Keratinocyte (primary cell): ENCODE data around the gene MLIP. TPM values are rescaled to one million over a fixed set of nuclear protein-coding genes. Genes with fewer than 3 reads are reported as not detected.

Experiments
- DNase-seq: peaks from one replicate; pipeline ENCODE4 v3.0.0-alpha.2; 2011; ENCODE audit warnings: low read depth, missing footprints, low spot score
- FAIRE-seq: peaks from 2 replicates; lab custom pipeline; 2011; peaks lifted over from hg19 to GRCh38; lab: Jason Lieb, UNC
- H2AFZ ChIP-seq: 2 replicates; pipeline ENCODE4 v1.6.0; 2012; ENCODE audit warnings: low read length, control low read depth, inconsistent platforms; ENCODE audit not compliant: control insufficient read depth
- H3K27ac ChIP-seq: 2 replicates; pipeline ENCODE4 v1.5.1; 2011; ENCODE audit warnings: low read length; ENCODE audit not compliant: control insufficient read depth, insufficient read depth
- H3K27me3 ChIP-seq: 3 replicates; pipeline ENCODE4 v1.6.0; 2011; ENCODE audit warnings: low read length; ENCODE audit not compliant: control insufficient read depth, insufficient read depth; ENCODE audit errors: extremely low read depth
- H3K36me3 ChIP-seq, 2 experiments: 2 replicates in 1 of 2; 3 replicates in 1 of 2; pipeline ENCODE4 v1.5.1; 2011; ENCODE audit warnings: low read length in 2 of 2, mild to moderate bottlenecking in 1 of 2; ENCODE audit not compliant: control insufficient read depth in 2 of 2, insufficient read depth in 2 of 2; ENCODE audit errors: extremely low read depth in 1 of 2
- H3K4me1 ChIP-seq: 3 replicates; pipeline ENCODE4 v1.5.1; 2011; ENCODE audit warnings: low read length; ENCODE audit not compliant: control insufficient read depth, insufficient read depth; ENCODE audit errors: extremely low read depth
- H3K4me2 ChIP-seq: 3 replicates; pipeline ENCODE4 v1.6.0; 2011; ENCODE audit warnings: low read depth, low read length; ENCODE audit not compliant: control insufficient read depth, insufficient read depth; ENCODE audit errors: extremely low read depth
- H3K4me3 ChIP-seq, 3 experiments: fragments of 200-600 bp in 1 of 3; sonication (generic) in 1 of 3; 2 replicates in 2 of 3; 3 replicates in 1 of 3; pipeline ENCODE4 v1.5.1; 2011 to 2016; ENCODE audit warnings: low read length in 3 of 3, mild to moderate bottlenecking in 3 of 3, control low read depth in 2 of 3, inconsistent platforms in 1 of 3, low read depth in 1 of 3, mixed read lengths in 1 of 3, mixed run types in 1 of 3, moderate library complexity in 1 of 3; ENCODE audit not compliant: control insufficient read depth in 2 of 3, insufficient read depth in 2 of 3; ENCODE audit errors: extremely low read depth in 1 of 3
- H3K79me2 ChIP-seq: 2 replicates; pipeline ENCODE4 v1.6.0; 2012; ENCODE audit warnings: low read length; ENCODE audit not compliant: control insufficient read depth, insufficient read depth
- H3K9ac ChIP-seq: 3 replicates; pipeline ENCODE4 v1.6.0; 2011; ENCODE audit warnings: low read length; ENCODE audit not compliant: control insufficient read depth, insufficient read depth; ENCODE audit errors: extremely low read depth
- H3K9me1 ChIP-seq: 3 replicates; pipeline ENCODE4 v1.6.0; 2011; ENCODE audit warnings: low read length; ENCODE audit not compliant: control insufficient read depth, insufficient read depth; ENCODE audit errors: extremely low read depth
- H3K9me3 ChIP-seq: 2 replicates; pipeline ENCODE4 v1.5.1; 2012; ENCODE audit warnings: low read depth, low read length; ENCODE audit not compliant: control insufficient read depth
- H4K20me1 ChIP-seq: 3 replicates; pipeline ENCODE4 v1.6.0; 2011; ENCODE audit warnings: low read length; ENCODE audit not compliant: control insufficient read depth, insufficient read depth; ENCODE audit errors: extremely low read depth
- CTCF ChIP-seq, 3 experiments: IDR thresholded peaks in 1 of 3; conservative IDR thresholded peaks in 1 of 3; optimal IDR thresholded peaks in 1 of 3; 2 replicates in 2 of 3; 3 replicates in 1 of 3; pipeline versions ENCODE3 to v1.5.1; 2011; ENCODE audit warnings: low read length in 3 of 3, mild to moderate bottlenecking in 3 of 3, moderate library complexity in 2 of 3, control low read depth in 1 of 3, inconsistent platforms in 1 of 3; ENCODE audit not compliant: insufficient read depth in 2 of 3; ENCODE audit errors: extremely low read depth in 1 of 3
- EZH2 ChIP-seq: IDR thresholded peaks from one replicate; pipeline ENCODE4 v1.6.1; 2012; ENCODE audit warnings: inconsistent platforms, mild to moderate bottlenecking, low read length, moderate library complexity
- dilution Hi-C: fragments of 300-500 bp; cut with MboI; formaldehyde crosslinking; loops from one replicate; pipeline ENCODE4 v1.7.0; 2020; ENCODE audit warnings: low sequenced_read_pairs; ENCODE audit not compliant: extremely low pct_ligation_motif_present
- polyA plus RNA-seq, 5 experiments: library from polyadenylated mRNA; depleted of rRNA in 3 of 5; stranded (reverse) in 3 of 5; stranded (forward) in 1 of 5; unstranded in 1 of 5; fragments of >200 nt; gene quantifications; 1 replicate in 1 of 5; 2 replicates in 3 of 5; 3 replicates in 1 of 5; pipeline versions ENCODE4 v1.2.1 to v1.2.3, GENCODE V29; 2011 to 2012; ENCODE audit warnings: missing spikeins in 2 of 5, low read depth in 1 of 5, low replicate concordance in 1 of 5

The MLIP gene
- polyA plus RNA-seq, 1 donor (not counting 4 experiments of a cell fraction or from before 2014, with no cell fraction given), result 0.87 TPM

- Histone ChIP-seq H2AFZ (no peak overlapping the region), H3K4me2 (no peak overlapping the region), H3K4me3 (no peak overlapping the region), H3K36me3 (no peaks in the 10 kb centered on the region), H3K4me1 (no peaks in the 10 kb centered on the region), H3K9ac (no peak overlapping the region), H3K9me3 (no peaks in the 10 kb centered on the region), H3K27ac (no peak overlapping the region), H3K9me1 (no peaks in the 10 kb centered on the region), H3K27me3 (no peaks in the 10 kb centered on the region), H3K79me2 (no peaks in the 10 kb centered on the region), H4K20me1 (no peaks in the 10 kb centered on the region)
- TF ChIP-seq CTCF (optimal IDR thresholded peaks at IDR 0.05 in 1 of 3, IDR thresholded peaks at IDR 0.05 in 1 of 3, conservative IDR thresholded peaks at IDR 0.05 in 1 of 3; ENCODE audit: extremely low read depth in 1 of 3, insufficient read depth in 2 of 3, low read length in 3 of 3) (no peak), EZH2 (no peak)
- FAIRE-seq (no peak), DNase-seq (no peak)
- dilution Hi-C loops, result no loop called here
Observed at GRCh38 chr6:54274383-54274782, 163.1 kb downstream of the MLIP start.

- peak; percentile 79 for FAIRE-seq
- Histone ChIP-seq H2AFZ (no peak overlapping the region), H3K4me2 (no peak overlapping the region), H3K4me1 (peaks cover 22% of the 10 kb centered on the region), H3K9me3 (no peaks in the 10 kb centered on the region), H3K36me3 (no peaks in the 10 kb centered on the region), H3K27ac (no peak overlapping the region), H3K27me3 (no peaks in the 10 kb centered on the region), H3K9me1 (no peaks in the 10 kb centered on the region), H3K4me3 (no peak overlapping the region), H4K20me1 (no peaks in the 10 kb centered on the region), H3K79me2 (no peaks in the 10 kb centered on the region), H3K9ac (no peak overlapping the region)
- dilution Hi-C loops, result no loop called here
- TF ChIP-seq CTCF (optimal IDR thresholded peaks at IDR 0.05 in 1 of 3, IDR thresholded peaks at IDR 0.05 in 1 of 3, conservative IDR thresholded peaks at IDR 0.05 in 1 of 3; ENCODE audit: extremely low read depth in 1 of 3, insufficient read depth in 2 of 3, low read length in 3 of 3) (no peak), EZH2 (no peak)
- peak; percentile 41 for DNase-seq
Observed at GRCh38 chr6:54282186-54282585, 170.9 kb downstream of the MLIP start.
